ENCODE data around the gene CXorf51A.
"Not testable (repeated sequence)": the region's sequence is repeated elsewhere in the genome, so short reads cannot be mapped to it uniquely, and the experiment has no call there.

Gene CXorf51A

DNA sequence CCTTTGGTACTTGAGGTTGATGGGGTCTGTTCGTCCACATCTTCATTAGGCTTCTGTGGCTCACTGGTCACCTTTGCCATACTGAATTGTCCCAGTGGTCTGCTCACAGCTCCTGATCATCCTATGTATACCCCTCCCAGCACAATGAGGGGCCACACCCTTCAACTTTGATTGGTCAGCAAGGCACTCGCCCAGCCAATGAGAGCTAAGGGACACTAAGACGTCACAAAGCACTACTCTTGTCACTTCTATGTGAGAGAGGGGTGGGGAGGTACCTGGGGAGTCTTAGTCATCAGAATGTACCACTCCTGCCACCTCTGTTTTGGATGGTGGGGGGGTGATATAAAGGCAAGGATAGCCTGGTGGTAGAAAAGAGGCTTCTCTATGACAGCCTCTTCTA, at the start of gene CXorf51A:
Gene CXorf51A (minus strand): TSS at position 101 of the 400 bp plus-strand sequence. CDS start 21 bp downstream, at position 80.
- H3K4me1 ChIP-seq (ENCODE audit: insufficient read depth, low read length); H3K9ac ChIP-seq (ENCODE audit: low read depth, low read length); H3K36me3 ChIP-seq (ENCODE audit: insufficient read depth, low read depth, low read length); H3K9me3 ChIP-seq (ENCODE audit: insufficient read depth, low read depth, low read length); H3K27ac ChIP-seq (ENCODE audit: low read length); H3K4me3 ChIP-seq (ENCODE audit: low read length); H3K27me3 ChIP-seq (ENCODE audit: insufficient read depth, low read length): not testable (repeated sequence)

DNA sequence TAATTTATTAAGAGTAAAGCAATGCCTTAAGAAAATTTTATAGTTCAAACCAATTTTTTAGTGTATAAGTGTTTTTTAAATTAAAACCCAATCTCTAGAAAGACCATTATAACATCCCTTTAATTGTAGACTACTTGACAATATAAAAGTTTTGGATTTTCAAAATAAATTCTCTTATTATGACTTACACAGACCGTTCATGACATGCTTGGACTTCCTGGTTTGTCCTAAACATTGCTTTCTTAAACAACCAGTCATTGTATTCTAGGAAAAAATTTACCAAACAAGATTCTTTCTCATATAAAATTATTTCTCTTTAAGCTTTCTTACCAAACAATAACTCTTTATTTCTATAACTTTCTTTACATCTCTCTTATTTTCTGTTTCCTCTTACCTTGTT, 49.0 kb upstream of the CXorf51A start:
- Histone ChIP-seq H3K4me1 (ENCODE audit: insufficient read depth, low read length) (no peaks in the 10 kb centered on the region), H3K4me3 (ENCODE audit: low read length) (no peak overlapping the region), H3K27ac (ENCODE audit: low read length) (no peak overlapping the region), H3K27me3 (ENCODE audit: insufficient read depth, low read length) (no peaks in the 10 kb centered on the region), H3K9ac (ENCODE audit: low read depth, low read length) (no peak overlapping the region), H3K9me3 (ENCODE audit: insufficient read depth, low read depth, low read length) (peaks cover 9% of the 10 kb centered on the region; the same call in 1 of the 2 replicates), H3K36me3 (ENCODE audit: insufficient read depth, low read depth, low read length) (no peaks in the 10 kb centered on the region)

DNA sequence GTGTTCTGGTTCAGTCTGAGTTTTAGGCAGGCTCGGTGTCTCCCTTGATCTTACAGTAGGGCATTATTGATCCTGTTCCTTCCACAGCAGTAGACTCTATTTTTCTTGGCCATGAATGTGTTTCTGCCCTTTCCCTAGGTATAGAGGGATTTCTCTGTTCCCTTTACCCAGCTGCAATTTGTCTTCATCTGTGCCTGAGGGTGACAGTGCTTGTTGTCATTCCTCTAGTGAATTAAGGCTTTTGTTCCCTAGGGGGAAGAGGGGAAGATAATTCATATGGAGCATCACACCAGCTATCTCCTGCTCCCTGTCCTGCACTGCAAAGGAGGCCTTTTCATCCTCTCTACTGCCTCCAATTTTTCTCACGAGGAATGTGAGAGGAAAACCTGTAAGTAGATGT, 39.7 kb upstream of the CXorf51A start:
- no peak overlapping the region for H3K9ac ChIP-seq (ENCODE audit: low read depth, low read length)
- no peaks in the 10 kb centered on the region for H3K36me3 ChIP-seq (ENCODE audit: insufficient read depth, low read depth, low read length)
- H3K9me3 ChIP-seq (ENCODE audit: insufficient read depth, low read depth, low read length): peaks cover 7% of the 10 kb centered on the region; the same call in 1 of the 2 replicates
- no peak overlapping the region for H3K27ac ChIP-seq (ENCODE audit: low read length)
- H3K27me3 ChIP-seq (ENCODE audit: insufficient read depth, low read length): no peaks in the 10 kb centered on the region
- H3K4me1 ChIP-seq (ENCODE audit: insufficient read depth, low read length): no peaks in the 10 kb centered on the region
- no peak overlapping the region for H3K4me3 ChIP-seq (ENCODE audit: low read length)

DNA sequence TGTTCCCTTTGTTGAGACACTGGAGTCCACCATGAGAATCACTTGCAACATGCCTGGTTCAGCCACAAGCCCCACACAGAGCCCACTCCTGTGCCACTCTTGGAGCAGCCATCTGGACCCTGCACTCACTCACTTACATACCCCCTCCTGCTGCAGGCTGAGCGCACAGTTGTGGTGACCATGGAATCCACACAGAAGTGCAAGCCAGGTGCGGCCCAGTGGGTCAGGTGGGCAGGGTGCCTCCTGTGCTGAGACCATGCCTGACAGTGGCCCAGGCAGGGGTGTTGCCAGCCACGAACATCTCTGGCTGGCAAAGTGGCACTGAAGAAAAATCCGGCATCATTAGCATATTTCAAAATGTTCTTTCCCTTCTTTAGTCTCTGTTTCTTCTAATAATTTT, 17.4 kb upstream of the CXorf51A start:
- H3K36me3 ChIP-seq (ENCODE audit: insufficient read depth, low read depth, low read length): no peaks in the 10 kb centered on the region
- no peak overlapping the region for H3K9ac ChIP-seq (ENCODE audit: low read depth, low read length)
- H3K27me3 ChIP-seq (ENCODE audit: insufficient read depth, low read length): no peaks in the 10 kb centered on the region
- H3K4me3 ChIP-seq (ENCODE audit: low read length): no peak overlapping the region
- H3K4me1 ChIP-seq (ENCODE audit: insufficient read depth, low read length): no peaks in the 10 kb centered on the region
- H3K27ac ChIP-seq (ENCODE audit: low read length): no peak overlapping the region
- H3K9me3 ChIP-seq (ENCODE audit: insufficient read depth, low read depth, low read length): no peaks in the 10 kb centered on the region

DNA sequence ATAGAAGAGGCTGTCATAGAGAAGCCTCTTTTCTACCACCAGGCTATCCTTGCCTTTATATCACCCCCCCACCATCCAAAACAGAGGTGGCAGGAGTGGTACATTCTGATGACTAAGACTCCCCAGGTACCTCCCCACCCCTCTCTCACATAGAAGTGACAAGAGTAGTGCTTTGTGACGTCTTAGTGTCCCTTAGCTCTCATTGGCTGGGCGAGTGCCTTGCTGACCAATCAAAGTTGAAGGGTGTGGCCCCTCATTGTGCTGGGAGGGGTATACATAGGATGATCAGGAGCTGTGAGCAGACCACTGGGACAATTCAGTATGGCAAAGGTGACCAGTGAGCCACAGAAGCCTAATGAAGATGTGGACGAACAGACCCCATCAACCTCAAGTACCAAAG, 5.1 kb downstream of the CXorf51A start, which contains the start of gene CXorf51B:
Gene CXorf51B (plus strand): TSS at position 301 of the 400 bp plus-strand sequence. CDS start 21 bp downstream, at position 322.
- not testable (repeated sequence) for H3K27me3 ChIP-seq (ENCODE audit: insufficient read depth, low read length); H3K4me3 ChIP-seq (ENCODE audit: low read length); H3K9me3 ChIP-seq (ENCODE audit: insufficient read depth, low read depth, low read length); H3K9ac ChIP-seq (ENCODE audit: low read depth, low read length); H3K4me1 ChIP-seq (ENCODE audit: insufficient read depth, low read length); H3K27ac ChIP-seq (ENCODE audit: low read length); H3K36me3 ChIP-seq (ENCODE audit: insufficient read depth, low read depth, low read length)

Data from iPS-20b (cell line).